GM12878 (cell line): ENCODE measurements around the gene LCE1D.

Source experiments
- CREM ChIP-seq: IDR thresholded peaks from 2 replicates; pipeline ENCODE4 v1.6.1; 2014; ENCODE audit warnings: antibody characterized with exemption, low read depth
- MTA2 ChIP-seq: fragments of 450-650 bp; IDR thresholded peaks from 2 replicates; pipeline ENCODE4 v1.6.1; 2016; ENCODE audit warnings: low read depth, mild to moderate bottlenecking, moderate library complexity
- PBX3 ChIP-seq: IDR thresholded peaks from 2 replicates; pipeline ENCODE4 v1.6.1; 2011; ENCODE audit warnings: mild to moderate bottlenecking, low read depth, low read length, moderate library complexity; ENCODE audit not compliant: insufficient replicate concordance
- REST ChIP-seq: IDR thresholded peaks from 2 replicates; pipeline ENCODE4 v1.6.1; 2012; ENCODE audit warnings: mild to moderate bottlenecking, low read depth, low read length
- SUZ12 ChIP-seq: fragments of 200-600 bp; sonication (generic); IDR thresholded peaks from one replicate; pipeline ENCODE4 v1.6.1; 2018; ENCODE audit warnings: antibody characterized with exemption, mild to moderate bottlenecking; ENCODE audit not compliant: unreplicated experiment
- TCF7 ChIP-seq: IDR thresholded peaks from 2 replicates; pipeline ENCODE4 v1.6.1; 2014; ENCODE audit warnings: antibody characterized with exemption, borderline replicate concordance
- ZNF592 ChIP-seq: fragments of 450-650 bp; IDR thresholded peaks from 2 replicates; pipeline ENCODE4 v1.6.1; 2017; ENCODE audit warnings: mild to moderate bottlenecking, moderate library complexity

DNA sequence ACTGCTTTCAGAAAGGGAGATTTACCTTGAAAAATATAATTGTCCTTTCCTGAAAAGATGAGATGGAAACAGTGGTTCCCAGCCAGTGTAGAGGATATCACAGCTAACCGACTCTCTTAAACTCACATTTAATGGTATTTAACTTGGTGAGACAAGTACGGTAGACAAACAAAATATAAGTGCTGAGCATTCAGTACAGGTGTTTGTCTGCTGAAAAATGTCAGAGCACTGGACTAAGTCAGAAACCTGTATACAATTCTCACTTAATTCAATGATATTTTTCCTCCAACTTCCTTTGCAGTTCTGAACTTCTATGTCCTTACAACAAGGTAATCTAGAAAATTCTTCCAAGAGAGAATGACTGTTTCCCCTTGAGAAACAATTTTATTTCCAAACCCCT lies 15.2 kb downstream of the LCE1D start, which contains the start of gene LCE1B:
- TF ChIP-seq MTA2: no peak
- no peak for TF ChIP-seq ZNF592
- no peak for TF ChIP-seq CREM
- TF ChIP-seq TCF7: no peak
- TF ChIP-seq REST: no peak
- no peak for TF ChIP-seq SUZ12
- TF ChIP-seq PBX3: no peak
